ENCODE measurements around the gene SLC6A9.

SLC6A9 gene

DNA sequence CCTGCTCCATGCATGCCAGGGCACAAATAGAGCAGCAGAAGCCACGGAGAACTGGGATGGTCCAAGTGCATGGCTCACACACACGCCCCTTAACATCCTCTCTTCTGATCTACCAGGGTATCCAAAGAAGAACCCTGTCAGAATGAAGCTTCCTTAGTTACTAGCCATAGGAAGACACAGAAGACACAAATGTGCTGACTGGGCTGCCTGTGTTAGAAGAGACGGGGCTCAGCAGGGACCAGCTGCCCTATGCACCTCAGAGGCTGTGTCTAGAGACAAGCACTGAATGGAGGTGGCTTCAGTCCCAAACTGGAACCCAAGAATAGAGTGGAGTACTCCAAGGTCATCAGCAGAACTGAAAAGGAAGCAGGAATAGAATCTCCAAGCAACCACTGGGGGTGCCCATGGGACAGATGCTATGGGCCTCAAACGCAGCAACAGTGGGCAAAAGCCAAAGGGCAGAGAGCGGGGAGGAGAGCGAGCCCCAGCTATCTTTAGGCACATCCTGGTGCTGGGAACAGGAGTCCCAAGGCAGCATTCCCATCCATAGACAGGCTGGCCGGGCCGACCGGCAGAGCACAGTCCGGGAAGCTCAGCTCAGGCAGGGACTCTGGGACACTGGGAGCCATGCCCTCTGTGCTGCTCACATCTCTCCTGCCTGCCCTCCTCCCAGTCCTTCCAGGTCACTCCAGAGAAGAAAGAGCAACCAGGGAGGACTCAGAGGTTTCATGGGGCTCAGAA lies 9.5 kb downstream of the SLC6A9 start:
- no peak for DNase-seq (ENCODE audit: low read depth)
- TF ChIP-seq CTCF (IDR thresholded peaks at IDR 0.05; ENCODE audit: low read depth, low read length, missing control alignments) = no peak
- H3K4me3 ChIP-seq (ENCODE audit: low read depth, low read length) = no peak overlapping the region

- no peak overlapping the region for H3K4me3 ChIP-seq (ENCODE audit: low read depth, low read length)
- no peak for TF ChIP-seq CTCF (IDR thresholded peaks at IDR 0.05; ENCODE audit: low read depth, low read length, missing control alignments)
- DNase-seq (ENCODE audit: low read depth) = no peak
These were observed 10.1 kb downstream of the SLC6A9 start for GRCh38 chr1:44021156-44021555.

DNA sequence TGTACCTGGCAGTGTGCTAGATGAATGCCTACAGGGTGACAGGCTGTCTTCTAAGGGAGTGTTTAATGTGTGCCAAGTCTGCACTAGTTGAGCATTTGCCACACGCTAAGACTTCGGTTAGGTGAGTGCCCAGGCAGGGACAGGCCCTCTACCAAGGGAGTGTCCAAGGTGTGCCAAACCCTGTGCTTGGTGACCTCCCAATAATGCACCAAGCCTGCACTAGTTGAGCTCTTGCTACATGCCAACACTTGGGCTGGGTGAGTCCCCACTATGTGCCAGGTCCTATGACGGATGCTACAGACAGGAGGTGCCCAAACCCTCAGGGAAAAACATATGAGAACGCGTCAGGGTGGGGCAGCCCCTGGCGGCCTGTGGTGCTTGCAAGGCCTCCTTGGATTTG lies 10.8 kb downstream of the SLC6A9 start:
- DNase-seq (ENCODE audit: low read depth) = no peak
- H3K4me3 ChIP-seq (ENCODE audit: low read depth, low read length) = no peak overlapping the region
- no peak for TF ChIP-seq CTCF (IDR thresholded peaks at IDR 0.05; ENCODE audit: low read depth, low read length, missing control alignments)

GRCh38 chr1:44019466-44019948 lies 11.8 kb downstream of the SLC6A9 start:
- no peak overlapping the region for H3K4me3 ChIP-seq (ENCODE audit: low read depth, low read length)
- no peak for TF ChIP-seq CTCF (IDR thresholded peaks at IDR 0.05; ENCODE audit: low read depth, low read length, missing control alignments)
- DNase-seq (ENCODE audit: low read depth) = no peak

- TF ChIP-seq CTCF (IDR thresholded peaks at IDR 0.05; ENCODE audit: low read depth, low read length, missing control alignments) = no peak
- no peak overlapping the region for H3K4me3 ChIP-seq (ENCODE audit: low read depth, low read length)
- DNase-seq (ENCODE audit: low read depth) = no peak
These were observed 14.3 kb downstream of the SLC6A9 start for GRCh38 chr1:44016890-44017400.

- DNase-seq (ENCODE audit: low read depth) = no peak
- H3K4me3 ChIP-seq (ENCODE audit: low read depth, low read length) = no peak overlapping the region
- TF ChIP-seq CTCF (IDR thresholded peaks at IDR 0.05; ENCODE audit: low read depth, low read length, missing control alignments) = no peak
These were observed 15.0 kb downstream of the SLC6A9 start for GRCh38 chr1:44016041-44016889.
